ENCODE data around the gene PTGES2. TPM values are rescaled to one million over a fixed set of nuclear protein-coding genes. Genes with fewer than 3 reads are reported as not detected.

Gene PTGES2
- total RNA-seq, 6 donors from 2014 or later: 45.9 to 116 (median 61.1) TPM

DNA sequence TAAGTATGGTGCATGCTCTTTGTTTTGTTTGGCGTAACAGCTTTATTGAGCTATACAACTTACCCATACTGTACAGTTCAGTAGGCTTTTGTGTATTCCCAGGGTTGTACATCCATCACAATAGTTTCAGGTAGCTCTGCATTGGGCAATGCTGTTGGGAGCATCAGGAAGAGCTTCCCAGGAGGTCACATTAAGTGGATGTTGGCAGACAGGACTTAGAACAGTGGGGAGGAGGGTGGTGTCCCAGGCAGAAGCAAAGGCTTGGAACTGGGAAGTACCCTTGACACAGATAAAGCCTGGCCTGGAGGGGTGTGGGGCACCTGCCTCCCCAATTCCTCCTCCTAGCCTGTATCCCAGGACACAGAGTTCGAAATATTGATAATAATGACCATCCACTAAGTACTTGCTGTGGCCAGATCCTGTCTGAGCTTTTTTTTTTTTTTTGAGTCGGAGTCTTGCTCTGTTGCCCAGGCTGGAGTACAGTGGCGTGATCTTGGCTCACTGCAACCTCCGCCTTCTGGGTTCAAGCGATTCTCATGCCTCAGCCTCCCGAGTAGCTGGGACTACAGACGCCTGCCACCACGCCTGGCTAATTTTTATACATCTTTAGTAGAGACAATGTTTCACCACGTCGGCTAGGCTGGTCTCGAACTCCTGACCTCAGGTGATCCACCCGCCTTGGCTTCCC lies 33.8 kb upstream of the PTGES2 start:
- Histone ChIP-seq H3K36me3 (peaks cover 0 to 41% (median 24%) of the 10 kb centered on the region in 4 donors), H3K27me3 (no peaks in the 10 kb centered on the region), H3K9me3 (no peaks in the 10 kb centered on the region), H3K4me3 (peak overlapping the region in 1 of 4 donors; percentile 78), H3K4me1 (peaks cover 10 to 27% (median 15%) of the 10 kb centered on the region in 4 donors), H3K27ac (no peak overlapping the region)
- WGBS, 2 donors: 93 to 97% methylated on average over 13 of the region's 13 CpGs
- TF ChIP-seq POLR2AphosphoS5 (IDR thresholded peaks at IDR 0.05): no peak
- no peak for TF ChIP-seq POLR2A (IDR thresholded peaks at IDR 0.05)
- ATAC-seq (ENCODE audit: low FRiP score in 2 of 2): no peak
- DNase-seq: no peak

DNA sequence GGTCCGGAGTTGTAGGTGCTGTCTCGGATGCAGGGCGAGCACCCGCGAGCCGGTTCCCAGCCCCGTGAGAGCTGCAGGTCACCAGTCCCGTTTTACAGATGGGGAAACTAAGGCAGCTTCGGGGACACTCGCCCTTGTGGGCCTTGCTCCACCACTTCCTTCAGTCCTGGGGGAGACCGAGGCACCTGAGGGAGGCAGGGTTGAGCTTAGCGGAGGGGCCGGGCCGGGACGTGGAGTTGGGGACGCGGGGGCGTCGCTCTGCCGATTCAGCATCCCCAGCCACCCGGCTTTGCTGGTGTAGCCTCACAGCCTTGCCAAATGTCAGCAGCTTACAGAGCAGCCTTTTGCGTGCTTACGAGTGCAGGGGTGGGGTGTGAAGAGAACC lies 33.1 kb upstream of the PTGES2 start:
- Histone ChIP-seq H3K9me3 (no peaks in the 10 kb centered on the region), H3K27ac (peak overlapping the region; percentile 67 to 86 (median 82)), H3K4me1 (peaks cover 10 to 27% (median 15%) of the 10 kb centered on the region in 4 donors), H3K36me3 (peaks cover 0 to 33% (median 17%) of the 10 kb centered on the region in 4 donors), H3K27me3 (no peaks in the 10 kb centered on the region), H3K4me3 (peak overlapping the region; percentile 65 to 95 (median 82))
- ATAC-seq (ENCODE audit: low FRiP score in 2 of 2): peak in 1 of 2 donors; percentile 41
- DNase-seq: no peak
- WGBS, 2 donors: 1% methylated on average over 11 to 23 of the region's 23 CpGs
- TF ChIP-seq CTCF (IDR thresholded peaks at IDR 0.05) (no peak), POLR2A (IDR thresholded peaks at IDR 0.05) (peak in 1 of 4 donors; percentile 16)

DNA sequence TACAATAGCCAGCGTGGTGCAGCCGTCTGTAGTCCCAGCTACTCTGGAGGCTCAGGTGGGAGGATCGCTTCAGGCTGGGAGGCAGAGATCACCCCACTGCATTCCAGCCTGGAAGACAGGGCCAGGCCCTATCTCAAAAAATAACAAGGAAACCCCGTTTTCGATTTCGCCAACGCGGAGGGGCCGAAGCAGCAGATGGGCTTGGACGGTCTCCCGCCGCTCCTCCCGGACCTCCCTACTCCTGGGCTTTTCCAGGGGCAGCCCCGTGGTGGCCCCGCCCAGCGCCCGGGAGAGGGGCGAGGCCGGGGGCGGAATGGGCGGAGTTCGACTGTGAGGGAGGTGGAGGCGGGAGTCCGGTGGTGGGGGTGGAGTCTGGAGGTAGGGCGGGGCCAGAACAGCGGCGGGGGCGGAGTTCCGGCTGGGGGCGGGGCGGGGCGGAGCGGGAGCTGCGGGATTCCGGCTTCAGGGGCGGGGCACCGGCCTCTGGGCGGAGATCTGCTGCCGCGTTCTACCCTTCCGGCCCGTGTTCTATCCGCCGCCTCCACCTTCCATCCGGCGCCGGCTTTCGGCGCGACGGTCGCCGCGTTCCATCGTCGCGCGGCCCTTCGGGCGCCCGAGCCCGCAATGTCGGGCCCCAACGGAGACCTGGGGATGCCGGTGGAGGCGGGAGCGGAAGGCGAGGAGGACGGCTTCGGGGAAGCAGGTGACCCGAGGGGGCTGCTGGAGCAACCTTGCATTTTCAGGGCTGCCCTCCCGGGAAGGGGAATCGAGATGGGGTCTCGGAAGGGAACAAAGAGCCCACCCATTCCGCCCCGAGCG lies 32.5 kb upstream of the PTGES2 start, which contains the start of gene BBLN:
TSS of gene BBLN (plus strand) at position 482 of the 819 bp plus-strand sequence. CDS start at position 625, 143 bp downstream.
- H3K27ac ChIP-seq: peak within 1 kb of the TSS; percentile 67 to 86 (median 82)
- 0% methylated on average over 10 to 40 of the region's 77 CpGs for WGBS, 2 donors

GRCh38 chr9:128159522-128159783 lies 31.9 kb upstream of the PTGES2 start:
- Histone ChIP-seq H3K27ac (peak overlapping the region; percentile 67 to 86 (median 82)), H3K4me3 (peak overlapping the region; percentile 65 to 85 (median 74))

More for the DNA sequence above, 32.5 kb upstream of the PTGES2 start, which contains the start of gene BBLN:
- DNase-seq (peak; percentile 97 to 98), ATAC-seq (ENCODE audit: low FRiP score in 2 of 2) (peak; percentile 97 to 98)
- Histone ChIP-seq H3K4me3 (peak within 1 kb of the TSS; percentile 65 to 95 (median 82)), H3K4me1 (peaks cover 10 to 27% (median 15%) of the 10 kb centered on the region in 4 donors), H3K27me3 (no peaks in the 10 kb centered on the region), H3K9me3 (no peaks in the 10 kb centered on the region), H3K36me3 (peaks cover 0 to 27% (median 14%) of the 10 kb centered on the region in 4 donors)
- peak; percentile 37 to 58 for TF ChIP-seq POLR2AphosphoS5 (IDR thresholded peaks at IDR 0.05)
- no peak for TF ChIP-seq EP300 (IDR thresholded peaks at IDR 0.05)
- TF ChIP-seq POLR2A (IDR thresholded peaks at IDR 0.05): peak in 3 of 4 donors; percentile 45 to 79 (median 53)

More at GRCh38 chr9:128159522-128159783, 31.9 kb upstream of the PTGES2 start:
- Histone ChIP-seq H3K36me3 (peaks cover 0 to 23% (median 11%) of the 10 kb centered on the region in 4 donors), H3K27me3 (no peaks in the 10 kb centered on the region), H3K9me3 (no peaks in the 10 kb centered on the region), H3K4me1 (peaks cover 10 to 27% (median 15%) of the 10 kb centered on the region in 4 donors)
- WGBS, 2 donors: 9 to 31% methylated on average over 8 to 11 of the region's 11 CpGs
- DNase-seq (peak in 1 of 2 donors; percentile 51), ATAC-seq (ENCODE audit: low FRiP score in 2 of 2) (peak in 1 of 2 donors; percentile 1)
- TF ChIP-seq CTCF (IDR thresholded peaks at IDR 0.05): no peak
- no peak for TF ChIP-seq POLR2AphosphoS5 (IDR thresholded peaks at IDR 0.05)
- no peak for TF ChIP-seq POLR2A (IDR thresholded peaks at IDR 0.05)
- TF ChIP-seq EP300 (IDR thresholded peaks at IDR 0.05): no peak

All from upper lobe of left lung (tissue), 6 donors.